ENCODE data around the gene ANKS1B.

DNA sequence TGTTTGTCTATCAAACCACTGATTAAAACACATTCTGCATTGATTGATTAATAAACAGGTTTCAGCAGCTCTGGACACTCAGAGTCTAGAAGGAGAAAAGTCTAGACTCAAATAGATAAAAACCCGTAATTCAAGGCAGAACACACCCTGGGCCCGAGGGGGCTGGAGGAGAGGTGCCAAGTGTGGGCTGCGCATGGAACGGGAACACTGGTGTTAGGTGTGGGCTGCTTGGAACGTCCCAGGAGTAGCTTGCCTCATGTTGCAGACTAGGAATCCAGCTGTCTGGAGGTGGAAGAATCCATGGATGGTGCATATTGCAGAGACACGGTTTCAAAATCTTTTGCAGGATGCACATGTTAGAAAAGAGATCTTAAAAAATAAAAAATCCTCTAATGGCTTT lies 1116.7 kb downstream of the ANKS1B start:
- TF ChIP-seq POLR2A (IDR thresholded peaks at IDR 0.05), result no peak
- TF ChIP-seq, protein P1, sequence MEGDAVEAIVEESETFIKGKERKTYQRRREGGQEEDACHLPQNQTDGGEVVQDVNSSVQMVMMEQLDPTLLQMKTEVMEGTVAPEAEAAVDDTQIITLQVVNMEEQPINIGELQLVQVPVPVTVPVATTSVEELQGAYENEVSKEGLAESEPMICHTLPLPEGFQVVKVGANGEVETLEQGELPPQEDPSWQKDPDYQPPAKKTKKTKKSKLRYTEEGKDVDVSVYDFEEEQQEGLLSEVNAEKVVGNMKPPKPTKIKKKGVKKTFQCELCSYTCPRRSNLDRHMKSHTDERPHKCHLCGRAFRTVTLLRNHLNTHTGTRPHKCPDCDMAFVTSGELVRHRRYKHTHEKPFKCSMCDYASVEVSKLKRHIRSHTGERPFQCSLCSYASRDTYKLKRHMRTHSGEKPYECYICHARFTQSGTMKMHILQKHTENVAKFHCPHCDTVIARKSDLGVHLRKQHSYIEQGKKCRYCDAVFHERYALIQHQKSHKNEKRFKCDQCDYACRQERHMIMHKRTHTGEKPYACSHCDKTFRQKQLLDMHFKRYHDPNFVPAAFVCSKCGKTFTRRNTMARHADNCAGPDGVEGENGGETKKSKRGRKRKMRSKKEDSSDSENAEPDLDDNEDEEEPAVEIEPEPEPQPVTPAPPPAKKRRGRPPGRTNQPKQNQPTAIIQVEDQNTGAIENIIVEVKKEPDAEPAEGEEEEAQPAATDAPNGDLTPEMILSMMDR (IDR thresholded peaks at IDR 0.05), result no peak
